Left lobe of liver (tissue), 2 donors: ENCODE data around the gene RPL3. TPM values are rescaled to one million over a fixed set of nuclear protein-coding genes. Genes with fewer than 3 reads are reported as not detected.

Source experiments
- ATAC-seq: fragments of 200-7000 bp; cut with Tn5 transposase; one replicate; pipeline ENCODE4 v1.9.1; 2020; ENCODE audit warnings: mild to moderate bottlenecking, moderate library complexity
- DNase-seq: peaks from one replicate; pipeline ENCODE4 v3.0.0-alpha.2; 2020; ENCODE audit warnings: low spot score
- total RNA-seq: library from RNA; stranded (reverse); gene quantifications from one replicate; pipeline ENCODE4 v1.2.1, GENCODE V29; 2021
- donor health status: DM: no; HTN: no; CAD: no; lungs with moderate emphysema.
- donor health status: DM: no; HTN: yes; CAD: no.

RPL3 gene
- total RNA-seq, 1 donor from 2014 or later, result 862 TPM

GRCh38 chr22:39318507-39319283, 728 bp downstream of the RPL3 start:
- ATAC-seq (peak; percentile 7), DNase-seq (no peak)

GRCh38 chr22:39317775-39318506, 1.5 kb downstream of the RPL3 start:
- peak; percentile 28 for ATAC-seq
- DNase-seq, result peak; percentile 58

GRCh38 chr22:39317084-39317774, 2.2 kb downstream of the RPL3 start:
- DNase-seq (no peak), ATAC-seq (no peak)

GRCh38 chr22:39316440-39317083, 2.9 kb downstream of the RPL3 start:
- peak; percentile 46 for ATAC-seq
- DNase-seq, result peak; percentile 75

GRCh38 chr22:39315389-39315788, 4.0 kb downstream of the RPL3 start:
- DNase-seq (no peak), ATAC-seq (no peak)

- no peak for DNase-seq
- no peak for ATAC-seq
Observed at GRCh38 chr22:39314251-39314971, 5.0 kb downstream of the RPL3 start.

GRCh38 chr22:39313258-39314001, 6.0 kb downstream of the RPL3 start:
- ATAC-seq, result no peak
- DNase-seq, result no peak

GRCh38 chr22:39312410-39312809, 7.0 kb downstream of the RPL3 start:
- DNase-seq (no peak), ATAC-seq (no peak)

GRCh38 chr22:39311592-39312400, 7.6 kb downstream of the RPL3 start:
- ATAC-seq, result no peak
- DNase-seq, result peak; percentile 51

GRCh38 chr22:39309881-39310714, 9.3 kb downstream of the RPL3 start:
- DNase-seq (no peak), ATAC-seq (peak; percentile 3)

- DNase-seq (no peak), ATAC-seq (no peak)
Observed at GRCh38 chr22:39309364-39309861, 10.0 kb downstream of the RPL3 start.

- no peak for ATAC-seq
- no peak for DNase-seq
Observed at GRCh38 chr22:39308614-39309363, 10.6 kb downstream of the RPL3 start.

- no peak for ATAC-seq
- DNase-seq, result no peak
Observed at GRCh38 chr22:39306456-39307361, 12.7 kb downstream of the RPL3 start.

GRCh38 chr22:39303892-39304671, 15.3 kb downstream of the RPL3 start:
- DNase-seq (peak; percentile 73), ATAC-seq (peak; percentile 63)

GRCh38 chr22:39303358-39303757, 16.1 kb downstream of the RPL3 start:
- DNase-seq, result peak; percentile 89
- ATAC-seq, result peak; percentile 49
